Mesodermal cell (in vitro differentiated cells): Measurements from ENCODE around the gene DRC7.
A peak's percentile ranks its signal among the peaks of the same experiment; 100 is the strongest.

Source experiments
- H3K27ac ChIP-seq: 2 replicates; pipeline ENCODE4 v1.7.0; 2013; ENCODE audit warnings: mild to moderate bottlenecking, low read depth, low read length, moderate library complexity; ENCODE audit not compliant: severe bottlenecking
- H3K36me3 ChIP-seq: 2 replicates; pipeline ENCODE4 v1.7.1; 2013; ENCODE audit warnings: mild to moderate bottlenecking, low read length, moderate library complexity; ENCODE audit not compliant: control insufficient read depth, insufficient read depth
- H3K4me1 ChIP-seq: one replicate; pipeline ENCODE4 v1.7.1; 2013; ENCODE audit warnings: mild to moderate bottlenecking, low read length; ENCODE audit not compliant: insufficient read depth, control insufficient read depth, poor library complexity, severe bottlenecking
- H3K4me3 ChIP-seq: 2 replicates; pipeline ENCODE4 v1.7.0; 2013; ENCODE audit warnings: low read length, control low read depth, mild to moderate bottlenecking; ENCODE audit not compliant: insufficient read depth, poor library complexity, severe bottlenecking; ENCODE audit errors: extremely low read depth
- H3K9me3 ChIP-seq: 2 replicates; pipeline ENCODE4 v1.7.1; 2013; ENCODE audit warnings: mild to moderate bottlenecking, low read length, moderate library complexity; ENCODE audit not compliant: control insufficient read depth
- WGBS, 2 experiments: methylation state at CpG; one replicate each; pipeline ENCODE4 v1.1.5; 2013; ENCODE audit warnings: missing lambda C conversion rate in 2 of 2; ENCODE audit not compliant: insufficient coverage in 2 of 2; 5-methylcytosine and 5-hydroxymethylcytosine counted together

DRC7 gene

GRCh38 chr16:57755061-57755684 lies 60.6 kb downstream of the DRC7 start:
- Histone ChIP-seq H3K27ac (no peak overlapping the region), H3K4me1 (peaks cover 5% of the 10 kb centered on the region), H3K9me3 (no peaks in the 10 kb centered on the region), H3K36me3 (peaks cover 61% of the 10 kb centered on the region), H3K4me3 (no peak overlapping the region)
- 90 to 93% methylated on average over 19 to 23 of the region's 24 CpGs for WGBS, 2 experiments

- Histone ChIP-seq H3K4me1 (peaks cover 5% of the 10 kb centered on the region), H3K27ac (no peak overlapping the region), H3K4me3 (no peak overlapping the region), H3K36me3 (peaks cover 67% of the 10 kb centered on the region), H3K9me3 (no peaks in the 10 kb centered on the region)
- 89 to 97% methylated on average over 13 to 14 of the region's 18 CpGs for WGBS, 2 experiments
Observed at GRCh38 chr16:57755726-57756423, 61.3 kb downstream of the DRC7 start.

GRCh38 chr16:57756424-57757325 lies 62.1 kb downstream of the DRC7 start:
- Histone ChIP-seq H3K4me3 (no peak overlapping the region), H3K27ac (no peak overlapping the region)
- WGBS, 2 experiments: 85 to 94% methylated on average over 10 of the region's 15 CpGs

GRCh38 chr16:57757326-57757786 lies 62.8 kb downstream of the DRC7 start:
- peaks cover 5% of the 10 kb centered on the region for H3K4me1 ChIP-seq
- H3K36me3 ChIP-seq: peaks cover 72% of the 10 kb centered on the region
- H3K27ac ChIP-seq: no peak overlapping the region
- no peaks in the 10 kb centered on the region for H3K9me3 ChIP-seq
- 69 to 80% methylated on average over 7 to 9 of the region's 11 CpGs for WGBS, 2 experiments
- H3K4me3 ChIP-seq: no peak overlapping the region

More at GRCh38 chr16:57756424-57757325, 62.1 kb downstream of the DRC7 start:
- H3K36me3 ChIP-seq: peaks cover 68% of the 10 kb centered on the region
- H3K4me1 ChIP-seq: peaks cover 5% of the 10 kb centered on the region
- no peaks in the 10 kb centered on the region for H3K9me3 ChIP-seq

GRCh38 chr16:57757883-57758282 lies 63.3 kb downstream of the DRC7 start:
- WGBS, 2 experiments: 93 to 100% methylated on average over 5 of the region's 7 CpGs
- no peak overlapping the region for H3K4me3 ChIP-seq
- peaks cover 5% of the 10 kb centered on the region for H3K4me1 ChIP-seq
- peaks cover 72% of the 10 kb centered on the region for H3K36me3 ChIP-seq
- no peaks in the 10 kb centered on the region for H3K9me3 ChIP-seq
- H3K27ac ChIP-seq: no peak overlapping the region

GRCh38 chr16:57758331-57759117 lies 63.9 kb downstream of the DRC7 start:
- Histone ChIP-seq H3K27ac (peak overlapping the region; percentile 41), H3K4me3 (no peak overlapping the region), H3K36me3 (peaks cover 71% of the 10 kb centered on the region), H3K4me1 (peaks cover 5% of the 10 kb centered on the region), H3K9me3 (no peaks in the 10 kb centered on the region)
- WGBS, 2 experiments: 88 to 90% methylated on average over 23 to 29 of the region's 33 CpGs

GRCh38 chr16:57759131-57759530 lies 64.5 kb downstream of the DRC7 start:
- Histone ChIP-seq H3K4me1 (peaks cover 5% of the 10 kb centered on the region), H3K9me3 (no peaks in the 10 kb centered on the region), H3K36me3 (peaks cover 71% of the 10 kb centered on the region), H3K27ac (peak overlapping the region; percentile 41), H3K4me3 (no peak overlapping the region)
- 88 to 92% methylated on average over 6 of the region's 7 CpGs for WGBS, 2 experiments

- no peak overlapping the region for H3K4me3 ChIP-seq
- H3K9me3 ChIP-seq: no peaks in the 10 kb centered on the region
- 91% methylated on average over 12 to 20 of the region's 21 CpGs for WGBS, 2 experiments
- peaks cover 9% of the 10 kb centered on the region for H3K4me1 ChIP-seq
- H3K36me3 ChIP-seq: peaks cover 65% of the 10 kb centered on the region
- no peak overlapping the region for H3K27ac ChIP-seq
Observed at GRCh38 chr16:57759541-57760356, 65.1 kb downstream of the DRC7 start.

- peaks cover 63% of the 10 kb centered on the region for H3K36me3 ChIP-seq
- WGBS, 2 experiments: 93 to 95% methylated on average over 38 of the region's 40 CpGs
Observed at GRCh38 chr16:57760357-57761160, 66.0 kb downstream of the DRC7 start.

More at GRCh38 chr16:57760357-57761160, 66.0 kb downstream of the DRC7 start:
- Histone ChIP-seq H3K27ac (no peak overlapping the region), H3K9me3 (no peaks in the 10 kb centered on the region), H3K4me3 (no peak overlapping the region), H3K4me1 (peaks cover 9% of the 10 kb centered on the region)
